Keratinocyte (primary cell): ENCODE data around the gene AFAP1L1. TPM values are rescaled to one million over a fixed set of nuclear protein-coding genes. Genes with fewer than 3 reads are reported as not detected.
A peak's percentile ranks its signal among the peaks of the same experiment; 100 is the strongest.

Experiments
- DNase-seq: peaks from one replicate; pipeline ENCODE4 v3.0.0-alpha.2; 2011; ENCODE audit warnings: low read depth, missing footprints, low spot score
- FAIRE-seq: peaks from 2 replicates; lab custom pipeline; 2011; peaks lifted over from hg19 to GRCh38; lab: Jason Lieb, UNC
- H2AFZ ChIP-seq: 2 replicates; pipeline ENCODE4 v1.6.0; 2012; ENCODE audit warnings: low read length, control low read depth, inconsistent platforms; ENCODE audit not compliant: control insufficient read depth
- H3K27ac ChIP-seq: 2 replicates; pipeline ENCODE4 v1.5.1; 2011; ENCODE audit warnings: low read length; ENCODE audit not compliant: control insufficient read depth, insufficient read depth
- H3K27me3 ChIP-seq: 3 replicates; pipeline ENCODE4 v1.6.0; 2011; ENCODE audit warnings: low read length; ENCODE audit not compliant: control insufficient read depth, insufficient read depth; ENCODE audit errors: extremely low read depth
- H3K36me3 ChIP-seq, 2 experiments: 2 replicates in 1 of 2; 3 replicates in 1 of 2; pipeline ENCODE4 v1.5.1; 2011; ENCODE audit warnings: low read length in 2 of 2, mild to moderate bottlenecking in 1 of 2; ENCODE audit not compliant: control insufficient read depth in 2 of 2, insufficient read depth in 2 of 2; ENCODE audit errors: extremely low read depth in 1 of 2
- H3K4me1 ChIP-seq: 3 replicates; pipeline ENCODE4 v1.5.1; 2011; ENCODE audit warnings: low read length; ENCODE audit not compliant: control insufficient read depth, insufficient read depth; ENCODE audit errors: extremely low read depth
- H3K4me2 ChIP-seq: 3 replicates; pipeline ENCODE4 v1.6.0; 2011; ENCODE audit warnings: low read depth, low read length; ENCODE audit not compliant: control insufficient read depth, insufficient read depth; ENCODE audit errors: extremely low read depth
- H3K4me3 ChIP-seq, 3 experiments: fragments of 200-600 bp in 1 of 3; sonication (generic) in 1 of 3; 2 replicates in 2 of 3; 3 replicates in 1 of 3; pipeline ENCODE4 v1.5.1; 2011 to 2016; ENCODE audit warnings: low read length in 3 of 3, mild to moderate bottlenecking in 3 of 3, control low read depth in 2 of 3, inconsistent platforms in 1 of 3, low read depth in 1 of 3, mixed read lengths in 1 of 3, mixed run types in 1 of 3, moderate library complexity in 1 of 3; ENCODE audit not compliant: control insufficient read depth in 2 of 3, insufficient read depth in 2 of 3; ENCODE audit errors: extremely low read depth in 1 of 3
- H3K79me2 ChIP-seq: 2 replicates; pipeline ENCODE4 v1.6.0; 2012; ENCODE audit warnings: low read length; ENCODE audit not compliant: control insufficient read depth, insufficient read depth
- H3K9ac ChIP-seq: 3 replicates; pipeline ENCODE4 v1.6.0; 2011; ENCODE audit warnings: low read length; ENCODE audit not compliant: control insufficient read depth, insufficient read depth; ENCODE audit errors: extremely low read depth
- H3K9me1 ChIP-seq: 3 replicates; pipeline ENCODE4 v1.6.0; 2011; ENCODE audit warnings: low read length; ENCODE audit not compliant: control insufficient read depth, insufficient read depth; ENCODE audit errors: extremely low read depth
- H3K9me3 ChIP-seq: 2 replicates; pipeline ENCODE4 v1.5.1; 2012; ENCODE audit warnings: low read depth, low read length; ENCODE audit not compliant: control insufficient read depth
- H4K20me1 ChIP-seq: 3 replicates; pipeline ENCODE4 v1.6.0; 2011; ENCODE audit warnings: low read length; ENCODE audit not compliant: control insufficient read depth, insufficient read depth; ENCODE audit errors: extremely low read depth
- EZH2 ChIP-seq: IDR thresholded peaks from one replicate; pipeline ENCODE4 v1.6.1; 2012; ENCODE audit warnings: inconsistent platforms, mild to moderate bottlenecking, low read length, moderate library complexity
- dilution Hi-C: fragments of 300-500 bp; cut with MboI; formaldehyde crosslinking; loops from one replicate; pipeline ENCODE4 v1.7.0; 2020; ENCODE audit warnings: low sequenced_read_pairs; ENCODE audit not compliant: extremely low pct_ligation_motif_present
- polyA plus RNA-seq, 5 experiments: library from polyadenylated mRNA; depleted of rRNA in 3 of 5; stranded (reverse) in 3 of 5; stranded (forward) in 1 of 5; unstranded in 1 of 5; fragments of >200 nt; gene quantifications; 1 replicate in 1 of 5; 2 replicates in 3 of 5; 3 replicates in 1 of 5; pipeline versions ENCODE4 v1.2.1 to v1.2.3, GENCODE V29; 2011 to 2012; ENCODE audit warnings: missing spikeins in 2 of 5, low read depth in 1 of 5, low replicate concordance in 1 of 5
- TF ChIP-seq, protein P1 (sequence below), 3 experiments: IDR thresholded peaks in 1 of 3; conservative IDR thresholded peaks in 1 of 3; optimal IDR thresholded peaks in 1 of 3; 2 replicates in 2 of 3; 3 replicates in 1 of 3; pipeline versions ENCODE3 to v1.5.1; 2011; ENCODE audit warnings: low read length in 3 of 3, mild to moderate bottlenecking in 3 of 3, moderate library complexity in 2 of 3, control low read depth in 1 of 3, inconsistent platforms in 1 of 3; ENCODE audit not compliant: insufficient read depth in 2 of 3; ENCODE audit errors: extremely low read depth in 1 of 3

AFAP1L1 gene
- polyA plus RNA-seq, 1 donor (not counting 4 experiments of a cell fraction or from before 2014, with no cell fraction given) = 4.6 TPM

DNA sequence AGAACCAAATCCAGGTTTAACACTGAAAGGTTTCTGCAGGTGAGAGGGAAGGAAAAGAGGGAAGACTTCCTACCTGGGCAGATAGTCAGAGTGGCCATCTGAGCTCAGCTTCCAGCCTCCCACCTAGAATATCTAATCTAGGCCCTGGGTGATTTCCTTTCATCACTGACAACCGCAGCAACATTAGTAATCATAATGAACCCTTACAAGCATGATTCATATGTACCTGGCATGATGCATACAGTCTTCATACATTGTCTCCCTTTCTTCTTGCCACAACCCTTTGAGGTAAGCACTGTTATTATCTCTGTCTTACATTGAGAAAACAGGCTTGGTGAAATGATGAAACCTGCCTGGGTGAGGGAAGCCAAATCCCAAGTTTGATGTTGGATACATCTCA lies 13.5 kb downstream of the AFAP1L1 start:
- FAIRE-seq (peak; percentile 84), DNase-seq (peak; percentile 69)
- H3K9ac ChIP-seq = peak overlapping the region; percentile 22
- no peaks in the 10 kb centered on the region for H3K9me3 ChIP-seq
- peak overlapping the region; percentile 81 for H3K27ac ChIP-seq
- no peaks in the 10 kb centered on the region for H4K20me1 ChIP-seq
- no peaks in the 10 kb centered on the region for H3K27me3 ChIP-seq
- no peaks in the 10 kb centered on the region for H3K36me3 ChIP-seq
- dilution Hi-C loops = no loop called here
- H3K79me2 ChIP-seq = no peaks in the 10 kb centered on the region
- H3K4me2 ChIP-seq = peak overlapping the region; percentile 35
- no peak overlapping the region for H2AFZ ChIP-seq
- H3K4me1 ChIP-seq = peaks cover 21% of the 10 kb centered on the region
- H3K4me3 ChIP-seq = no peak overlapping the region
- H3K9me1 ChIP-seq = peaks cover 4% of the 10 kb centered on the region
- TF ChIP-seq EZH2 = no peak
- TF ChIP-seq, protein P1, sequence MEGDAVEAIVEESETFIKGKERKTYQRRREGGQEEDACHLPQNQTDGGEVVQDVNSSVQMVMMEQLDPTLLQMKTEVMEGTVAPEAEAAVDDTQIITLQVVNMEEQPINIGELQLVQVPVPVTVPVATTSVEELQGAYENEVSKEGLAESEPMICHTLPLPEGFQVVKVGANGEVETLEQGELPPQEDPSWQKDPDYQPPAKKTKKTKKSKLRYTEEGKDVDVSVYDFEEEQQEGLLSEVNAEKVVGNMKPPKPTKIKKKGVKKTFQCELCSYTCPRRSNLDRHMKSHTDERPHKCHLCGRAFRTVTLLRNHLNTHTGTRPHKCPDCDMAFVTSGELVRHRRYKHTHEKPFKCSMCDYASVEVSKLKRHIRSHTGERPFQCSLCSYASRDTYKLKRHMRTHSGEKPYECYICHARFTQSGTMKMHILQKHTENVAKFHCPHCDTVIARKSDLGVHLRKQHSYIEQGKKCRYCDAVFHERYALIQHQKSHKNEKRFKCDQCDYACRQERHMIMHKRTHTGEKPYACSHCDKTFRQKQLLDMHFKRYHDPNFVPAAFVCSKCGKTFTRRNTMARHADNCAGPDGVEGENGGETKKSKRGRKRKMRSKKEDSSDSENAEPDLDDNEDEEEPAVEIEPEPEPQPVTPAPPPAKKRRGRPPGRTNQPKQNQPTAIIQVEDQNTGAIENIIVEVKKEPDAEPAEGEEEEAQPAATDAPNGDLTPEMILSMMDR (optimal IDR thresholded peaks at IDR 0.05 in 1 of 3, IDR thresholded peaks at IDR 0.05 in 1 of 3, conservative IDR thresholded peaks at IDR 0.05 in 1 of 3; ENCODE audit: extremely low read depth in 1 of 3, insufficient read depth in 2 of 3, low read length in 3 of 3) = no peak

DNA sequence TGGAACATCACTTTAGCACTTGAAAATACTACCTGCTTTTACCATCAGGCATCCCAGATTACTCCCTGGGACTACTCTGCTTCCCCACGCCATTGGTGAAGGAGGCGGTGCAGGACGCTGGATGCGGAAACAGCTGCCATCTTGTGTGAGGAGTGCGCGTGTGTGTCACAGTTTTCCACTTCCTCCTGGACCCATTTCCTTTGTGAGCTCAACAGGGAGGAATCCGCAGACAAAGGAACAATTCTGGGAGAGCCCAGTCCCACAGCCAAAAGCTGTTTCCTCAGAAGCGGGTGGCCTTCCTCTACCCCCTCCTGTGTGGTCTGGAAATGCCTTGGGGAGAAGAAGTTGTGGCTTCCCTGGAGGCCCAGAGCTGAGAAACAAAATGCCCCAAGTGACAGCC lies 16.8 kb downstream of the AFAP1L1 start:
- no peaks in the 10 kb centered on the region for H4K20me1 ChIP-seq

More for the DNA sequence above, 16.8 kb downstream of the AFAP1L1 start:
- H2AFZ ChIP-seq = no peak overlapping the region
- peaks cover 21% of the 10 kb centered on the region for H3K4me1 ChIP-seq
- dilution Hi-C loops = no loop called here
- TF ChIP-seq EZH2 = no peak
- TF ChIP-seq, protein P1 (optimal IDR thresholded peaks at IDR 0.05 in 1 of 3, IDR thresholded peaks at IDR 0.05 in 1 of 3, conservative IDR thresholded peaks at IDR 0.05 in 1 of 3; ENCODE audit: extremely low read depth in 1 of 3, insufficient read depth in 2 of 3, low read length in 3 of 3) = no peak
- H3K9me3 ChIP-seq = no peaks in the 10 kb centered on the region
- no peak overlapping the region for H3K4me2 ChIP-seq
- DNase-seq (no peak), FAIRE-seq (no peak)
- H3K36me3 ChIP-seq = no peaks in the 10 kb centered on the region
- no peaks in the 10 kb centered on the region for H3K79me2 ChIP-seq
- no peaks in the 10 kb centered on the region for H3K27me3 ChIP-seq
- no peak overlapping the region for H3K27ac ChIP-seq
- H3K9ac ChIP-seq = no peak overlapping the region
- H3K4me3 ChIP-seq = no peak overlapping the region
- H3K9me1 ChIP-seq = peaks cover 4% of the 10 kb centered on the region
